Ramos (cell line): ENCODE data around the gene AMELX.

Experiments used
- in situ Hi-C: fragments of 300-500 bp; cut with MboI; formaldehyde crosslinking; loops from one replicate; pipeline ENCODE4 v1.14.3; 2022; ENCODE audit warnings: low sequenced_read_pairs; ENCODE audit not compliant: unreplicated experiment

Gene AMELX

GRCh38 chrX:11304829-11305228, 11.6 kb downstream of the AMELX start:
- in situ Hi-C loops = no loop called here

- in situ Hi-C loops = no loop called here
Measured at GRCh38 chrX:11305641-11306040, 12.4 kb downstream of the AMELX start.

- in situ Hi-C loops = no loop called here
Measured at GRCh38 chrX:11309220-11309619, 16.0 kb downstream of the AMELX start.

- in situ Hi-C loops = no loop called here
Measured at GRCh38 chrX:11311706-11312105, 18.5 kb downstream of the AMELX start.

- in situ Hi-C loops = no loop called here
Measured at GRCh38 chrX:11319806-11320520, 26.8 kb downstream of the AMELX start.

- in situ Hi-C loops = no loop called here
Measured at GRCh38 chrX:11321986-11322385, 28.8 kb downstream of the AMELX start.

- in situ Hi-C loops = no loop called here
Measured at GRCh38 chrX:11328134-11328533, 34.9 kb downstream of the AMELX start.

- in situ Hi-C loops = no loop called here
Measured at GRCh38 chrX:11329021-11329420, 35.8 kb downstream of the AMELX start.

GRCh38 chrX:11331788-11332187, 38.6 kb downstream of the AMELX start:
- in situ Hi-C loops = no loop called here

GRCh38 chrX:11334165-11334564, 41.0 kb downstream of the AMELX start:
- in situ Hi-C loops = no loop called here

- in situ Hi-C loops = no loop called here
Measured at GRCh38 chrX:11336201-11336600, 43.0 kb downstream of the AMELX start.

GRCh38 chrX:11337292-11338009, 44.2 kb downstream of the AMELX start:
- in situ Hi-C loops = no loop called here

- in situ Hi-C loops = no loop called here
Measured at GRCh38 chrX:11341274-11342201, 48.3 kb downstream of the AMELX start.

GRCh38 chrX:11342673-11343072, 49.5 kb downstream of the AMELX start:
- in situ Hi-C loops = no loop called here

GRCh38 chrX:11346121-11346682, 53.0 kb downstream of the AMELX start:
- in situ Hi-C loops = no loop called here

- in situ Hi-C loops = no loop called here
Measured at GRCh38 chrX:11347300-11347699, 54.1 kb downstream of the AMELX start.

- in situ Hi-C loops = no loop called here
Measured at GRCh38 chrX:11349020-11349419, 55.8 kb downstream of the AMELX start.

- in situ Hi-C loops = loop anchor here (25.0 kb wide), 1 partner anchor 413 kb away; the partner anchor contains the start of gene MSL3
Measured at GRCh38 chrX:11349661-11350337, 56.6 kb downstream of the AMELX start.
